GM12864 (cell line): Measurements from ENCODE around the gene PLXNC1.

Source experiments
- DNase-seq: peaks from one replicate; pipeline ENCODE4 v3.0.0-alpha.2; 2011; ENCODE audit warnings: low read depth
- H3K4me3 ChIP-seq: 2 replicates; pipeline ENCODE4 v1.5.1; 2011; ENCODE audit warnings: mild to moderate bottlenecking, low read depth, low read length, control low read depth
- TF ChIP-seq, protein P1 (sequence below): IDR thresholded peaks from 2 replicates; pipeline ENCODE4 v1.5.1; 2011; ENCODE audit warnings: low read depth, mild to moderate bottlenecking, moderate library complexity, low read length, control low read depth, inconsistent platforms; ENCODE audit errors: missing control alignments

Gene PLXNC1

DNA sequence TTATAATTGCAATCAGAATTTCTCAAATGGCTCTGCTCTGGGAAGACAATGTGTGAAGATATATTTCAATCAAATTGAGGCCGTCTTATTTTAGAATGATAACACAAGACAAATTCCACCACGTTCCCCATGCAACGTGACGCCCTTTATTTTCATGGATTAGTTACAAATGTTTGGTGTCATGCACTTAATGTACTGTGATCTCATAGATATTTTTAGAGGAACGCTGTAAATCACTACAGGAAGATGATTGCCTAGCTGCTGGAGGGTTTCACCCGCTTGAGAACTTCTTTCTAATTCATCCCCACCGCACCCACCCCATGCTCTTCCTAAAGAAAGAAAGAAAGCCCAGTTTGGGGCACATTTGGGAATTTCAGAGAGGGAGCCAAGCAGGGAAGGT is 117.2 kb downstream of the PLXNC1 start:
- no peak for DNase-seq

DNA sequence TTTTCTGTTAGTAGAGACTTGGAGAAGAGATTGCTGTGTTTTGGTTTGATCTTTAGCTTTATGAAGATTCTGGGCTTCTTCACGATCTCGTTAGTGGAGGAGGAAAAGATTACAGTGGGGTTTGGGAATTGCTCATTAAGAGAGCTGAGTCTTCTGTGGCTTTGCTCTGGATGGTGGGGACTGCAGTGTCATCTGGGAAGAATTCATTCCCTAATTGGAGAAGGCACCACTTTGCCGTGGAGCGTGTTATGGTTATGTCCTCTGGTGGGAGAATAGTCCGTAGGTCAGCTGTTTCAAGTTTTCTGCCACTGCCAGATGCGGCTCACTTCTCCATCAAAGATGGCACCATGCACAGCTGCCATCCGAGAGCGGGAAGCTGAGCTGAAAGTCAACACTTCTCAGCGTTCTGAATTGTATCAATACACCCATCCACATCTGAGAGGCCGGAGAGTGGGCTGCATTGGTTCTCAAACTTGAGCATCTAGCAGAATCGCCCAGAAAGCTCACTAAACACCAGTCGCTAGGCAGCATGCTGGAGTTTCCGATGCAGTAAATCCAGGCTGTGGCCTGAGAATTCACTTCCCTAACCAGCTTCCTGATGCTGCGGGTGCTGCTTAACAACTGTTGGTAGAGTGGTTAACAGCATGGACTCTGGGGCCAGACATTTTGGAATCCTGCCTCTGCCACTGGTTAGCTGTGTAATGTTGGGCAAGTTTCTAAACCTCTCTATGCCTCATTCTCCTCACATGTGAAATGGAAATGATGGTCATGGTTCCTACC is 117.8 kb downstream of the PLXNC1 start:
- DNase-seq, result no peak
- TF ChIP-seq, protein P1, sequence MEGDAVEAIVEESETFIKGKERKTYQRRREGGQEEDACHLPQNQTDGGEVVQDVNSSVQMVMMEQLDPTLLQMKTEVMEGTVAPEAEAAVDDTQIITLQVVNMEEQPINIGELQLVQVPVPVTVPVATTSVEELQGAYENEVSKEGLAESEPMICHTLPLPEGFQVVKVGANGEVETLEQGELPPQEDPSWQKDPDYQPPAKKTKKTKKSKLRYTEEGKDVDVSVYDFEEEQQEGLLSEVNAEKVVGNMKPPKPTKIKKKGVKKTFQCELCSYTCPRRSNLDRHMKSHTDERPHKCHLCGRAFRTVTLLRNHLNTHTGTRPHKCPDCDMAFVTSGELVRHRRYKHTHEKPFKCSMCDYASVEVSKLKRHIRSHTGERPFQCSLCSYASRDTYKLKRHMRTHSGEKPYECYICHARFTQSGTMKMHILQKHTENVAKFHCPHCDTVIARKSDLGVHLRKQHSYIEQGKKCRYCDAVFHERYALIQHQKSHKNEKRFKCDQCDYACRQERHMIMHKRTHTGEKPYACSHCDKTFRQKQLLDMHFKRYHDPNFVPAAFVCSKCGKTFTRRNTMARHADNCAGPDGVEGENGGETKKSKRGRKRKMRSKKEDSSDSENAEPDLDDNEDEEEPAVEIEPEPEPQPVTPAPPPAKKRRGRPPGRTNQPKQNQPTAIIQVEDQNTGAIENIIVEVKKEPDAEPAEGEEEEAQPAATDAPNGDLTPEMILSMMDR, result no peak
- no peak overlapping the region for H3K4me3 ChIP-seq

More for the DNA sequence above, 117.2 kb downstream of the PLXNC1 start:
- no peak overlapping the region for H3K4me3 ChIP-seq
- TF ChIP-seq, protein P1, result no peak

DNA sequence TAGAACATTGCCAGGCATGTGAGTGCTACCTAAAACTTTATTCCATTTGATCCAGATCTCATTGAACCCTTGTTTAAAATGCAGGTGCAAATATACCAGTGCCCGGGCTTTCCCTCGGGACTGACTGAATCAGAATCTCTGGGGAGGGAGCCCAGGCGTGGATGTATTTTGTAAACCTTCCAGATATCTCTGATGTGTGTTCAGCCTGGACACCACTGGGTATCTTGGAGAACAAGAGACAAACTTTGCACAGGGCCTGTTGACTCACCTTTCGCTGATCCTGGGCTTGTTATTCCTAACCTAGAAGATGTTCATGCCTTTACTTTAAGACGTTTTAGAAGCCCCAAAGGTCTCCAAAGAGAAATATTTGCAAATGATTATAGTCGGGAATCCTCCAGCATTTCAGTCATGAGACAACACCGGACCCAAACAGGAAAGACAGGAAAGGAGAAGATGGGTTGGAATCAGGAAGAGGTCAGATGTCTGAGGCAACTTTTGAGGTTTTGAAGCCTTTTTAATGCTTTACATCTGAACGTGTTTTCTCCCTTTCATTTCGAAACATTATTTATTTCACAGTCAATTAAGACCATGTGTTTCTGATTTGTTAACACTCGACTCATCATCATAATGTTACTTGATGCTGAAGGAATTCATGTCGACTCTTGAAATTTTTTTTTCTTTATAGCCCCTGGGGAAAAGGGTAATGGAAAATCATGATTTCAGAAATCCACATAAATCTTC is 118.6 kb downstream of the PLXNC1 start:
- TF ChIP-seq, protein P1, result no peak
- DNase-seq, result no peak
- no peak overlapping the region for H3K4me3 ChIP-seq

DNA sequence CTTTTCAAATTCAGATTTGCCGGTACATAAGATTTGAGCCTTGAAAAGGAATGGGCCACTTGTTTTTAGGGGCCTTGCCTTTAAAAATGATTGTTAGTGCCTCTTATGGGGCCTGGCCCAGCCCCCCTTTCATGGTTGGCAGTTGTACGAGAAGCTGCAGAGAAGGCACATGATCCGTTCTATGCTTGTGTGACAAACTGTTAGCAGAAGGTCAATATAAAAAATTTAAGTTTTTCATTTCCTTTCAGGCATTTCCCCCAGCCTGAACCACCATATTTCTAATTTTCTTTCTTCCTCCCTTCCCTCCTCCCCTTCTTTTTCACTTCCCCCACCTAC is 119.1 kb downstream of the PLXNC1 start:
- no peak for DNase-seq
- H3K4me3 ChIP-seq, result no peak overlapping the region
- TF ChIP-seq, protein P1, result no peak

DNA sequence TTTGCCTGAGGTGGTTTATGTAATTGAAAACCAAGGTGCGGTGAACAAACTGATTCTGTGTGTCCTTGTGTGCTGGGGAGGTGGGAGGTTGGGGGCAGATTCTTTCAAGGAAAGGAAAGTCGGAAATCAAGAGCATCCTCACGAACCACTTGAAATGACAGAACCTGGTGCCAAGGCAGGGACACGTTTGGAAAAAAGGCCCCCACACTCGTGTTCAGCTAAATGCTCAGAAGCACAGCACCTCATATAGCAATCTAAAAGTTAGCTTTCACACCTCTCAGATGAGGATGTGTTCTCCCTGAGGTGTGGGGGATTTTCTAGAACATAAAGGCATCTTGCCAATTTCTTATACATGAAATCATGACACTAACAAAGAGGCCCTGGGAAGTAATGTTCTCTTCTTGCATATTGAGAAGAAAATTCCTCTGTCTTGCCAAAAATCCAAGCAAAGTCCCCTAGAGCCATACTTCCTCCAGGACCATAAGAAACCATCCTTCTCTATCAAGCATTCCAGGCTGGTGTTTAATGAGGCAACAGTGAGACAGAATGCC is 119.6 kb downstream of the PLXNC1 start:
- TF ChIP-seq, protein P1, result no peak
- H3K4me3 ChIP-seq, result no peak overlapping the region
- DNase-seq, result no peak

DNA sequence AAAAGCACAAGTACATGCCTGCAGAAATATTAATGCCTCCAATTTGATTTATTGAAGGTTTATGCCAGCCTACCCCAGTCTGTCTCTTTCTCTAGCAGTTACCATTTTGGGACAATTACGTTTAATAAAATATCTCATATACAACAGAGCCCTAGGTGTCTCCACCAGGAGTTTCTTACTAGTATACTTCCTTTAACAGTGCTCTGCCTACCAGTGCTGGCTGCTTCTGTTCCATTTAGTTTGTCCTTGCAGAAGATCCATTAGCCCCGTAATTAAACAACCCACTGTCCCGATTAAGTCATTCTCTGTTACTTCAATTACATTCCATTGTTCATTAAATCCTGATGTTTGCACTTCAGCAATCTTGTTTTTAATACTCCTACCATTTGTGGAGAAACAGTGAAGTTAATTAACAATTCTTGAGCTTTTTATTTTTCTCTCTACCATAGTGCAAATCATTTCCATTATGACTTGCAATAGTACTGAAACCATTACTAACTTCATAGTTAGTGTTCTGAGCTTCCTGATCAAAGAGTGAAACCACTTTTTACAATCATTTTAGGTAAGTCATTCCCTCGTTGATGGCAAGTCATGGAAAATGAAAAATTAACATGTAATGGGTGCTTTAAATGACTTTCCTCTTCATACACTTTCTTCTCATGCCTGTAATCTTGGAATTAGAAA is 121.1 kb downstream of the PLXNC1 start:
- TF ChIP-seq, protein P1, result no peak
- no peak overlapping the region for H3K4me3 ChIP-seq
- no peak for DNase-seq
